ENCODE measurements around the gene GRIN2A. TPM values are rescaled to one million over a fixed set of nuclear protein-coding genes. Genes with fewer than 3 reads are reported as not detected.

GRIN2A gene
- total RNA-seq, 1 donor from 2014 or later: not detected

GRCh38 chr16:9992441-9992840, 189.8 kb downstream of the GRIN2A start:
- H3K4me1 Mint-ChIP-seq (ENCODE audit: low read depth): no peaks in the 10 kb centered on the region
- no peak overlapping the region for H3K4me3 Mint-ChIP-seq (ENCODE audit: unreplicated experiment)
- no peak for DNase-seq (ENCODE audit: low spot score)
- H3K27me3 Mint-ChIP-seq (ENCODE audit: low read depth): no peaks in the 10 kb centered on the region
- H3K27ac Mint-ChIP-seq (ENCODE audit: unreplicated experiment): no peak overlapping the region
- no peak for TF ChIP-seq CTCF (IDR thresholded peaks at IDR 0.05)
- H3K9me3 Mint-ChIP-seq (ENCODE audit: low read depth): peaks cover 30% of the 10 kb centered on the region
- H3K36me3 Mint-ChIP-seq (ENCODE audit: low read depth): no peaks in the 10 kb centered on the region

- no peak for TF ChIP-seq CTCF (IDR thresholded peaks at IDR 0.05)
- H3K27me3 Mint-ChIP-seq (ENCODE audit: low read depth): no peaks in the 10 kb centered on the region
- H3K27ac Mint-ChIP-seq (ENCODE audit: unreplicated experiment): no peak overlapping the region
- peaks cover 7% of the 10 kb centered on the region for H3K9me3 Mint-ChIP-seq (ENCODE audit: low read depth)
- no peaks in the 10 kb centered on the region for H3K4me1 Mint-ChIP-seq (ENCODE audit: low read depth)
- no peaks in the 10 kb centered on the region for H3K36me3 Mint-ChIP-seq (ENCODE audit: low read depth)
- no peak overlapping the region for H3K4me3 Mint-ChIP-seq (ENCODE audit: unreplicated experiment)
- no peak for DNase-seq (ENCODE audit: low spot score)
Observed at GRCh38 chr16:9980981-9981380, 201.2 kb downstream of the GRIN2A start.

GRCh38 chr16:9978160-9978725, 204.0 kb downstream of the GRIN2A start:
- Mint-ChIP-seq H3K27ac (ENCODE audit: unreplicated experiment) (no peak overlapping the region), H3K4me1 (ENCODE audit: low read depth) (no peaks in the 10 kb centered on the region), H3K27me3 (ENCODE audit: low read depth) (no peaks in the 10 kb centered on the region), H3K4me3 (ENCODE audit: unreplicated experiment) (no peak overlapping the region), H3K36me3 (ENCODE audit: low read depth) (no peaks in the 10 kb centered on the region), H3K9me3 (ENCODE audit: low read depth) (peaks cover 3% of the 10 kb centered on the region)
- TF ChIP-seq CTCF (IDR thresholded peaks at IDR 0.05): no peak
- DNase-seq (ENCODE audit: low spot score): no peak

- no peak overlapping the region for H3K4me3 Mint-ChIP-seq (ENCODE audit: unreplicated experiment)
- H3K4me1 Mint-ChIP-seq (ENCODE audit: low read depth): no peaks in the 10 kb centered on the region
- H3K27ac Mint-ChIP-seq (ENCODE audit: unreplicated experiment): no peak overlapping the region
- H3K27me3 Mint-ChIP-seq (ENCODE audit: low read depth): no peaks in the 10 kb centered on the region
- DNase-seq (ENCODE audit: low spot score): no peak
- no peak for TF ChIP-seq CTCF (IDR thresholded peaks at IDR 0.05)
- H3K36me3 Mint-ChIP-seq (ENCODE audit: low read depth): no peaks in the 10 kb centered on the region
- peaks cover 7% of the 10 kb centered on the region for H3K9me3 Mint-ChIP-seq (ENCODE audit: low read depth)
Observed at GRCh38 chr16:9977333-9977897, 204.8 kb downstream of the GRIN2A start.

- H3K4me1 Mint-ChIP-seq (ENCODE audit: low read depth): no peaks in the 10 kb centered on the region
- no peaks in the 10 kb centered on the region for H3K27me3 Mint-ChIP-seq (ENCODE audit: low read depth)
- H3K27ac Mint-ChIP-seq (ENCODE audit: unreplicated experiment): no peak overlapping the region
- no peak for TF ChIP-seq CTCF (IDR thresholded peaks at IDR 0.05)
- no peak overlapping the region for H3K4me3 Mint-ChIP-seq (ENCODE audit: unreplicated experiment)
- H3K9me3 Mint-ChIP-seq (ENCODE audit: low read depth): peaks cover 7% of the 10 kb centered on the region
- DNase-seq (ENCODE audit: low spot score): no peak
- no peaks in the 10 kb centered on the region for H3K36me3 Mint-ChIP-seq (ENCODE audit: low read depth)
Observed at GRCh38 chr16:9976601-9977000, 205.6 kb downstream of the GRIN2A start.

Data from chondrocyte (in vitro differentiated cells).